Cardiac fibroblast (primary cell): ENCODE data around the gene FAM229B.
"Not testable (repeated sequence)": the region's sequence is repeated elsewhere in the genome, so short reads cannot be mapped to it uniquely, and the experiment has no call there.

Experiments
- DNase-seq, 2 donors: peaks; one replicate each; pipeline versions ENCODE4 v3.0.0 to v3.0.0-alpha.2; 2010; ENCODE audit warnings: low read depth in 2 of 2
- H3K4me3 ChIP-seq, 2 donors: replicated peaks in 1 of 2; 1 replicate in 1 of 2; 2 replicates in 1 of 2; pipeline ENCODE4 v1.5.1; 2011; ENCODE audit warnings: low read depth in 2 of 2, low read length in 2 of 2, mild to moderate bottlenecking in 2 of 2, moderate library complexity in 1 of 2
- TF ChIP-seq, protein P1 (sequence below): IDR thresholded peaks from one replicate; pipeline ENCODE4 v1.5.1; 2011; ENCODE audit warnings: low read depth, mild to moderate bottlenecking, low read length, inconsistent platforms

The FAM229B gene

DNA sequence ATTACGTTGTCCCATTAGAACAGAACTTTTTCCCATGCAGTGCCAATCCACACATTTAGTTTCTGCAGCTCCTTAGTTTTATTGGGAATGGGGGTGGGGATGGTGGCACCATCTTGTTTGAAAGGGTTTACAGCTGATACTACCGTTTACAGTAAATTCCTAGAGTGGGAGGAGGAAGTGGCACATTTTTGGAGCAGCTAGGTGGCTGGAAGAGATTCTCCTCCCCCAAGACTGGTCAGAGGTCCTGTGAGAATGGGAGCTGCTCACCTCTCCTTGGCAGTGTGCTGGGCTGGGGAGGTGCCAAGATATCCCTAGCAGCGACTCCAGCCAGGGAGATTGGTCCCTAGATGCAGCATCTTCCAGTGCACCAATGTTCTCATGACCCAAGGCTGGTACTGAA, 45.9 kb upstream of the FAM229B start:
- H3K4me3 ChIP-seq, result no peak overlapping the region
- TF ChIP-seq, protein P1, sequence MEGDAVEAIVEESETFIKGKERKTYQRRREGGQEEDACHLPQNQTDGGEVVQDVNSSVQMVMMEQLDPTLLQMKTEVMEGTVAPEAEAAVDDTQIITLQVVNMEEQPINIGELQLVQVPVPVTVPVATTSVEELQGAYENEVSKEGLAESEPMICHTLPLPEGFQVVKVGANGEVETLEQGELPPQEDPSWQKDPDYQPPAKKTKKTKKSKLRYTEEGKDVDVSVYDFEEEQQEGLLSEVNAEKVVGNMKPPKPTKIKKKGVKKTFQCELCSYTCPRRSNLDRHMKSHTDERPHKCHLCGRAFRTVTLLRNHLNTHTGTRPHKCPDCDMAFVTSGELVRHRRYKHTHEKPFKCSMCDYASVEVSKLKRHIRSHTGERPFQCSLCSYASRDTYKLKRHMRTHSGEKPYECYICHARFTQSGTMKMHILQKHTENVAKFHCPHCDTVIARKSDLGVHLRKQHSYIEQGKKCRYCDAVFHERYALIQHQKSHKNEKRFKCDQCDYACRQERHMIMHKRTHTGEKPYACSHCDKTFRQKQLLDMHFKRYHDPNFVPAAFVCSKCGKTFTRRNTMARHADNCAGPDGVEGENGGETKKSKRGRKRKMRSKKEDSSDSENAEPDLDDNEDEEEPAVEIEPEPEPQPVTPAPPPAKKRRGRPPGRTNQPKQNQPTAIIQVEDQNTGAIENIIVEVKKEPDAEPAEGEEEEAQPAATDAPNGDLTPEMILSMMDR, result no peak
- DNase-seq, result no peak

DNA sequence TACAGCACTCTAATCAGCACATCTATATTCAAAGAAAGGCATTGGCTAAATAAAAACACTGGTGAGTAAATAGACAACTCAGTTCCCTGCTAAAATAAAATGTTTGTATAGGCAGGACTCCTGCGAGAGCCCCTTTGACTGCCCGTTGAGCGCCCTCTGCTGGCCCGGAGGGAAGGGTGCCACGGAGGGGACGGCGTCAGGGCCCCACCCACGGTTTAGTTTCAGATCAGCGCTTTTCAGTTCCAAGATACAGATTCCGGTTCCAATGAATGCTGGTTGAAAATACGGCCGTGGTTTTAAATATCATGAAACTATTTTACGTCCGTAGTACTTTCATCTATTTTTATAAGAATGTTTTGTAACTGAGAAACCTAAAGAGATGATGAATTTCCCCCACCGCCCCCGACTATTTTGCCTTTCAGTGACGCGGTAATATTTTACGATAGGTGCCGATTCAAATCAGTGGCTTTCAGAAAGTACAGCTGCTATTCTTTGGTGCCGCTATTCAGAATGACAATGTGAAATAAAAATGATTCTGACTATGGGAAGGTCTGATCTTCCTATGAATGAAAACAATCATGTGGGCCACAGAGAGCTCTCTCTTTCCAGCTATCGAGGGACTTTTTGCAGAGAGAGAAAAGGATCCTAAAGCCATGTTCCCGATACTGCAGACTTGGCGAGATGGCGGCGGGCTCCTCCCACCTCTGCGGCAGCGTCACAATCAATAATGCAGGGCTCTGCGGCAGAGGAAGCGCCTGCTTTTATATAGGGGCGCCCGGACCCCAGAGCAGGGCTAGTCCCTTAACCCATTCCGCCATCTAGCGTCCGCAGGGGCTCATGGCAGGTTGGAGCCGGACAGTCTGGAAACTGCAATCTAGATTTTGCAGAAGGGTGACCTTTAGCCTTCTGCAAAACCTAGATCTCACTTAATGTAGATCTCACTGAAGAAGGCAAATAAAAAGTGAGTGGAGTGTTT, 44.1 kb upstream of the FAM229B start:
- DNase-seq, result peak; percentile 94
- peak overlapping the region; percentile 54 to 63 for H3K4me3 ChIP-seq
- TF ChIP-seq, protein P1, result peak; percentile 99

DNA sequence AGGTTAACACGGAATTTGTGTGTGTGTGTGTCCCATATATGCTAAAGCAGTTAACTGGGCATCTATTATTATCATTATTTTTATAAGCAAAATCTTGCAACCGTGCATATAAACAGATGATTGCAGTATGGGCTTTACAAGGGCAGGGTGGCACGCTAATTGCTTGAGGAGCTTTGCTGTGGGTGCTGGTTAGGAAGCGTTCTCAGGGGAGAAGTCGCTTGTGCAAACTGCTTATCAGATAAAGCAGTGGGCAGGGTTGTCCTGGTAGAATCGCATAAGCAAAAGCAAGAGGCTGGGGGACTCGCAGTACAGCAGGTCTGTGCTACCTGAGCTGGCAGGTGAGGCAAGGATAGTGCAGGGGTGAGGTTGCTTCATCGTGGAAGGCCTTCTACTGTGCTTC, 43.2 kb upstream of the FAM229B start:
- no peak for DNase-seq
- no peak overlapping the region for H3K4me3 ChIP-seq
- TF ChIP-seq, protein P1, result no peak

DNA sequence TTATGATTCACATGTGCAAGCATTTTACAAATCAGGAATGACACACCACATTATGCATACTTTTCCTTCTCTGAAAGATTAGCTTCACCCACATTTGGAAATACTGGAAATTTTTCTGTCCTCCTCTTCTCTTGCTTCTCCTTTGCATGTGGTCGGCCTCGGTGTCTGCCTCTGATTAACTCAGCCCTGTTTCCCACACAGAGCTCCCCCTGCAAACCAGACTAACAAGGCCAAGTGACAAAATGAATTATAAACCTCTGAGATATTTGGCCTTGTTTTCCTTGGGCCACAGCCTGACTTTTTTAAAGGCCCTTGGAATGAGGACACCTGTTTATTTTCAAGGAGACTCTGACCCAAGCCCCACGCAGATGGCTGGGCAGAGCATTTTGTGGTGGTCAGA, 42.5 kb upstream of the FAM229B start:
- TF ChIP-seq, protein P1, result no peak
- H3K4me3 ChIP-seq, result no peak overlapping the region
- DNase-seq, result peak; percentile 71 to 90

DNA sequence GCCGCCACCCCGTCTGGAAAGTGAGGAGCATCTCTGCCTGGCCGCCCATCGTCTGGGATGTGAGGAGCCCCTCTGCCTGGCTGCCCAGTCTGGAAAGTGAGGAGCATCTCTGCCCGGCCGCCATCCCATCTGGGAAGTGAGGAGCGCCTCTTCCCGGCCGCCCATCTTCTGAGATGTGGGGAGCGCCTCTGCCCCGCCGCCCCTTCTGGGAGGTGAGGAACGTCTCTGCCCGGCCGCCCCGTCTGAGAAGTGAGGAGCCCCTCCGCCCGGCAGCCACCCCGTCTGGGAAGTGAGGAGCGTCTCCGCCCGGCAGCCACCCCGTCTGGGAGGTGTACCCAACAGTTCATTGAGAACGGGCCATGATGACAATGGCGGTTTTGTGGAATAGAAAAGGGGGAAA, 39.9 kb upstream of the FAM229B start:
- not testable (repeated sequence) for H3K4me3 ChIP-seq, DNase-seq

DNA sequence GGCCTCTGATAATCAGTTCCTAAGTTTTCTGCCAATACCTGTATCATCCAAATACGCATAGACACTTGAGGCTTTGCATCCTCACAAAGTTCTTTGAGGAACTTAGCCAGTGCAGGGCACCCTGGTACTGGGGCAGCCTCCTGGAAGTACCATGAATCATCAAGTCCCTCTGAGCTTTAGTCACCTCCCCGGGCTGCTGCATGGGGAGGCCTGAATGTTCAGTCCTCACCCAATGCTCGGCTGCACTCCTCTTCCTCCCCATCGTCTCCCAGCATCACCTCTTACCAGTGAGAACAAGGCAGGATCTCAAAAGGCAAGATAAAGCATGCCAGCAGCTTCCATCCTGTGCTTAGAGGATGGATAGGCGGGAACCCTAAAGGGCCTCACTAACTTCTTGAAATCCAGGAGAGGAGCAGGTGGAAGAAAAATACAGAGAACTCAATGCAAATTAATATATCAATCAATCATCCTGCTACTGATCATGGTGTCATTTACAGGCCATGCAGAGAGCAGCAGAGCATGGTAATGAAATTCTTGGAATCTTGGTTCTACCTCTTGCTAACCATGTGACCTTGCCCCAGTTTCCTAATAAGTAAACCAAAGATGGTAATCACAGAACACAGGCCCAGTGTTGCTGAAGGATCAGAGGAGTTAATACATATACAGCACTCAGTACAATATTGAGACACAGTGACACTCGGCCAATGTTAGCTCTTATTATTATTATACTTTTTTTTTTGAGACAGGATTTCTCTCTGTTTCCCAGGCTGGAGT, 38.2 kb upstream of the FAM229B start:
- TF ChIP-seq, protein P1, result no peak
- no peak for DNase-seq
- no peak overlapping the region for H3K4me3 ChIP-seq

DNA sequence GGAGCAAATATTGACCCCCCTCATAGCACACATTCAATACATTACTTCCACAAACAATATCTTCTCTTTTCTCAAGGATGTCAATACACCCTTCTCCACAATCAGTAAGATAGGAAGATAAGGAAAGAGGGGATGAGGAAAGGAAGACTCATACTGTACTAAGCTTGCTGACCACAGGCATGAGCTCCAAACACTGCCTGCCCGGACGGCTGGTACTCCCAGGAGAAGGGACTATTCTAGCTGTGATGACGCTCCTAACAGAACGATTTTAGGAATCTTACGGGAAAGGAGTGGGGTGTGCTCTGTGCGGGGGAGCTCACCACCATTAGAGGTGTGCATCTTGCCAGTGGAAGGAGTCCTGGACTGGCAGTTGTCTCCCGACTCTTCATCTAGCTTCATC, 37.4 kb upstream of the FAM229B start:
- TF ChIP-seq, protein P1, result no peak
- H3K4me3 ChIP-seq, result no peak overlapping the region
- DNase-seq, result no peak
